Esophagus squamous epithelium (tissue), 5 donors: ENCODE results near the gene HNMT. TPM values are rescaled to one million over a fixed set of nuclear protein-coding genes. Genes with fewer than 3 reads are reported as not detected.
"Not testable (repeated sequence)": the region's sequence is repeated elsewhere in the genome, so short reads cannot be mapped to it uniquely, and the experiment has no call there.

Experiments
- DNase-seq: peaks from one replicate; lab custom pipeline; 2025; lab: John Stamatoyannopoulos, UW
- H3K27ac ChIP-seq, 4 donors: fragments of 200-600 bp; sonication (generic); one replicate each; pipeline ENCODE4 v1.5.1; 2016 to 2019; ENCODE audit warnings: mild to moderate bottlenecking in 1 of 4
- H3K27me3 ChIP-seq, 4 donors: fragments of 200-600 bp; sonication (generic); 1 replicate in 3 of 4; 2 replicates in 1 of 4; pipeline versions ENCODE4 v1.5.1 to v1.6.0; 2017 to 2021; ENCODE audit warnings: antibody characterized with exemption in 1 of 4
- H3K36me3 ChIP-seq, 3 donors: fragments of 200-600 bp; sonication (generic); one replicate each; pipeline ENCODE4 v1.5.1; 2016 to 2019
- H3K4me1 ChIP-seq, 3 donors: fragments of 200-600 bp; sonication (generic); one replicate each; pipeline ENCODE4 v1.5.1; 2017 to 2019
- H3K4me3 ChIP-seq, 4 donors: fragments of 200-600 bp; sonication (generic); 1 replicate in 3 of 4; 2 replicates in 1 of 4; pipeline ENCODE4 v1.5.1; 2016 to 2019; ENCODE audit warnings: mild to moderate bottlenecking in 2 of 4, moderate library complexity in 1 of 4
- H3K9me3 ChIP-seq, 3 donors: fragments of 200-600 bp; sonication (generic); one replicate each; pipeline ENCODE4 v1.5.1; 2016 to 2019
- POLR2A ChIP-seq, 4 donors: fragments of 450-650 bp; IDR thresholded peaks; one replicate each; pipeline ENCODE4 v1.6.1; 2017; ENCODE audit warnings: antibody characterized with exemption in 4 of 4, mild to moderate bottlenecking in 4 of 4, moderate library complexity in 3 of 4
- WGBS, 2 donors: methylation state at CpG; one replicate each; pipeline ENCODE4 v1.1.5; 2018; 5-methylcytosine and 5-hydroxymethylcytosine counted together
- intact Hi-C: fragments of 100-400 bp; cut with DNase I; formaldehyde crosslinking; loops from one replicate; pipeline ENCODE4 v1.15.0; 2022
- total RNA-seq, 4 donors: library from RNA; depleted of rRNA; stranded (reverse); fragments of >200 nt; gene quantifications; one replicate each; pipeline ENCODE4 v1.1.0, GENCODE V29; 2016
- TF ChIP-seq, protein P1 (sequence below), 6 experiments: fragments of 450-650 bp in 4 of 6; fragments of 200-600 bp in 2 of 6; sonication (generic) in 2 of 6; IDR thresholded peaks; one replicate each; pipeline ENCODE4 v1.5.1; 2016 to 2019; ENCODE audit warnings: antibody characterized with exemption in 6 of 6, mild to moderate bottlenecking in 4 of 6, moderate library complexity in 4 of 6
- donor health status: DM: yes; HTN: yes; CAD: no.

The HNMT gene
- 10 to 100 TPM in 2 of 4 donors, 1 to 10 TPM in 2; 5.9 to 41.6 (median 8.2) TPM for total RNA-seq

DNA sequence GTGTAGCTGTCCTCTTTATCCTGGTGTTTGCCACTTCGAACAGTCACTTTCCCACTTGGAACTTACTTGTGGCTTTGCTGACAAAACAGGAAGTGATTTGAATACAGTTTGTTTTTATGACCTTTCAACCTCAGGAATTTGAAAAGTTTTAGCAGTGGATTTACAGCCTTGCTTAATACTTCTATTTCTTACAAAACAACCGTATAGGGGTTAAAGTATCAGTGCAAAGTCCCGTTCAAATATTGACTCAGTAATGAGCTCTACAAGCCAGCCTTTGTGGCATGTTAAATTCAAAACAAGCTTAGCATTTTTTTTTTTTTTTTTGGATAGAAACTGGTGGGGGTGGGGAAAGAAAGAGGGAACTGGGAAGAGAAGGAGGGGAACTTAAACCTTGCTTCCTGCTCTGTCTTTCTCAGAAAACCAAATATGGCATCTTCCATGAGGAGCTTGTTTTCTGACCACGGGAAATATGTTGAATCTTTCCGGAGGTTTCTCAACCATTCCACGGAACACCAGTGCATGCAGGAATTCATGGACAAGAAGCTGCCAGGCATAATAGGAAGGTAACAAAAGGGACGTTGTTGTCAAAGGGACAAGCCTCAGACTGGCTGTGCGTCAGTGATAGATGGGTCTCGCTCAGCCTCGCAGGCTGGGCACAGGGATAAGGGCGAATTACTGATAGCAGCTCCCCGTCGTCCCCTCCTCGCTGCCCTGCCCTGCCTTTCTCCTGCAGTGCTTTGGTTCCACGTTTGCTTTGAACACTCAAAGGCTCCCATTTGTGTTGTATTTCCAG is at the start of gene HNMT:
TSS of gene HNMT (plus strand) at position 408 of the 793 bp plus-strand sequence. CDS start at position 427, 19 bp downstream.
- no peak for DNase-seq
- intact Hi-C loops: no loop called here
- H3K27me3 ChIP-seq: no peaks in the 10 kb centered on the region
- TF ChIP-seq, protein P1, sequence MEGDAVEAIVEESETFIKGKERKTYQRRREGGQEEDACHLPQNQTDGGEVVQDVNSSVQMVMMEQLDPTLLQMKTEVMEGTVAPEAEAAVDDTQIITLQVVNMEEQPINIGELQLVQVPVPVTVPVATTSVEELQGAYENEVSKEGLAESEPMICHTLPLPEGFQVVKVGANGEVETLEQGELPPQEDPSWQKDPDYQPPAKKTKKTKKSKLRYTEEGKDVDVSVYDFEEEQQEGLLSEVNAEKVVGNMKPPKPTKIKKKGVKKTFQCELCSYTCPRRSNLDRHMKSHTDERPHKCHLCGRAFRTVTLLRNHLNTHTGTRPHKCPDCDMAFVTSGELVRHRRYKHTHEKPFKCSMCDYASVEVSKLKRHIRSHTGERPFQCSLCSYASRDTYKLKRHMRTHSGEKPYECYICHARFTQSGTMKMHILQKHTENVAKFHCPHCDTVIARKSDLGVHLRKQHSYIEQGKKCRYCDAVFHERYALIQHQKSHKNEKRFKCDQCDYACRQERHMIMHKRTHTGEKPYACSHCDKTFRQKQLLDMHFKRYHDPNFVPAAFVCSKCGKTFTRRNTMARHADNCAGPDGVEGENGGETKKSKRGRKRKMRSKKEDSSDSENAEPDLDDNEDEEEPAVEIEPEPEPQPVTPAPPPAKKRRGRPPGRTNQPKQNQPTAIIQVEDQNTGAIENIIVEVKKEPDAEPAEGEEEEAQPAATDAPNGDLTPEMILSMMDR (IDR thresholded peaks at IDR 0.05): no peak
- no peak for TF ChIP-seq POLR2A (IDR thresholded peaks at IDR 0.05)
- WGBS, 2 donors: 5 to 10% methylated on average over 11 to 15 of the region's 15 CpGs
- H3K4me1 ChIP-seq: peaks cover 3 to 57% (median 9%) of the 10 kb centered on the region in 3 donors
- H3K4me3 ChIP-seq: peak within 1 kb of the TSS; percentile 28 to 65 (median 52)
- peak within 1 kb of the TSS; percentile 79 to 88 (median 86) for H3K27ac ChIP-seq
- no peaks in the 10 kb centered on the region for H3K9me3 ChIP-seq
- no peaks in the 10 kb centered on the region for H3K36me3 ChIP-seq

- Histone ChIP-seq H3K36me3 (no peaks in the 10 kb centered on the region), H3K4me3 (no peak overlapping the region), H3K4me1 (no peaks in the 10 kb centered on the region), H3K27me3 (no peaks in the 10 kb centered on the region), H3K27ac (no peak overlapping the region), H3K9me3 (no peaks in the 10 kb centered on the region)
- WGBS, 2 donors: 76 to 77% methylated on average over 2 of the region's 2 CpGs
- intact Hi-C loops: no loop called here
- no peak for DNase-seq
- no peak for TF ChIP-seq POLR2A (IDR thresholded peaks at IDR 0.05)
- TF ChIP-seq, protein P1 (IDR thresholded peaks at IDR 0.05): no peak
Observed at GRCh38 chr2:137921105-137921880, 43.0 kb upstream of the HNMT start.

DNA sequence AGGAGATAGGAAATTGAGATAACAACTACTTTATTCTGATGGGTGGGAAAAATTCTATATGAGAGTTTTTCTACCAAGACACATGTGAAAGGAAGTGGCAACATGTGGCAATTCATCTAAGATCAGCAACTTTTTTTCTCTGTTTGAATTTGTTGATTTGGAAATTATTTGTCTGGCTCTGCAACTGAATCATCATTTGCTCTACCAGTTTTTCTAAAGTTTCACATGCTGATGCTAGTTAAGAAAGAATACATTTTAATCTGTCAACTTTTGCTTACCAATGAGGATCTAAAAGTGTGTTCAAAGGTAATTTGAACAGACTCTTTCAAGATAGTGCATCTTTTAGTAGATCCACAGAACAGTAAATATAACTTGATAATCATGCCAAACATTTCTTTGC is 42.1 kb upstream of the HNMT start:
- H3K27ac ChIP-seq, intact Hi-C loops, DNase-seq, H3K27me3 ChIP-seq, H3K4me3 ChIP-seq, H3K36me3 ChIP-seq, H3K4me1 ChIP-seq, H3K9me3 ChIP-seq: not testable (repeated sequence)

- no peaks in the 10 kb centered on the region for H3K9me3 ChIP-seq
- intact Hi-C loops: no loop called here
- no peaks in the 10 kb centered on the region for H3K27me3 ChIP-seq
- TF ChIP-seq, protein P1 (IDR thresholded peaks at IDR 0.05): no peak
- no peak for TF ChIP-seq POLR2A (IDR thresholded peaks at IDR 0.05)
- H3K36me3 ChIP-seq: no peaks in the 10 kb centered on the region
- DNase-seq: no peak
- 44 to 66% methylated on average over 1 of the region's 1 CpG for WGBS, 2 donors
- H3K27ac ChIP-seq: no peak overlapping the region
- no peaks in the 10 kb centered on the region for H3K4me1 ChIP-seq
- H3K4me3 ChIP-seq: no peak overlapping the region
Observed at GRCh38 chr2:137924019-137924418, 40.3 kb upstream of the HNMT start.

DNA sequence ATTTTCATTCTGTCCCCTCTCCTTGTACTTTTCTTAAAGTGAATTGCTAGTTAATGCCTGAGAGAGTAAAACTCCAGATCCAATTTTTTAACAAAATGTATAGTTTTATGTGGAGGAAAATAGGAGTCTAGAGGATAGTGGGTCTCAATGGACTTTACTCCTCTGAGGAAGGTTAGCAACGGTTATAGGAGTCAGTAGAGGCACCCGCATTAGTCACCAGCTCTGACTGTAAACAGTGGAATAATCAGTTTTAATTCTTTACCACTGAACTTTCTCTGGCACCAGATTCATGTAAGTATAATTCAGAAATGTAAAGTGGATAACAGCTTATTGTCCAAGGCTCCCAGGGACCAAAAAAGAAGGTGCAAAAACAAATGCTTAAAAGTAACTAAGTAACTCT is 38.7 kb upstream of the HNMT start:
- no peaks in the 10 kb centered on the region for H3K9me3 ChIP-seq
- no peak for DNase-seq
- no peaks in the 10 kb centered on the region for H3K36me3 ChIP-seq
- H3K4me3 ChIP-seq: no peak overlapping the region
- H3K27ac ChIP-seq: no peak overlapping the region
- intact Hi-C loops: no loop called here
- TF ChIP-seq, protein P1 (IDR thresholded peaks at IDR 0.05): no peak
- no peak for TF ChIP-seq POLR2A (IDR thresholded peaks at IDR 0.05)
- WGBS, 2 donors: 71 to 85% methylated on average over 2 of the region's 2 CpGs
- H3K4me1 ChIP-seq: no peaks in the 10 kb centered on the region
- no peaks in the 10 kb centered on the region for H3K27me3 ChIP-seq
